WERI-Rb-1 (cell line): Measurements from ENCODE around the gene RABAC1.
A peak's percentile ranks its signal among the peaks of the same experiment; 100 is the strongest.
"Not testable (repeated sequence)": the region's sequence is repeated elsewhere in the genome, so short reads cannot be mapped to it uniquely, and the experiment has no call there.

Experiments
- DNase-seq: peaks from one replicate; pipeline ENCODE4 v3.0.0-alpha.2; 2020
- H3K27ac ChIP-seq: fragments of 250-450 bp; sonication (Bioruptor Pico); 2 replicates; pipeline ENCODE4 v1.5.1; 2020; ENCODE audit warnings: mild to moderate bottlenecking, moderate library complexity
- H3K27me3 ChIP-seq: fragments of 250-450 bp; sonication (Bioruptor Pico); 2 replicates; pipeline ENCODE4 v1.5.1; 2021; ENCODE audit warnings: mild to moderate bottlenecking, low read depth, moderate library complexity; ENCODE audit not compliant: insufficient read depth, severe bottlenecking
- H3K36me3 ChIP-seq: fragments of 250-450 bp; sonication (Bioruptor Pico); 2 replicates; pipeline ENCODE4 v1.5.1; 2020; ENCODE audit warnings: mild to moderate bottlenecking, moderate library complexity
- H3K4me3 ChIP-seq: 2 replicates; pipeline ENCODE4 v1.5.1; 2011; ENCODE audit warnings: low read depth, mild to moderate bottlenecking, control low read depth, low read length
- H3K9me3 ChIP-seq: fragments of 250-450 bp; sonication (Bioruptor Pico); 2 replicates; pipeline ENCODE4 v1.5.1; 2021; ENCODE audit warnings: mild to moderate bottlenecking, moderate library complexity; ENCODE audit not compliant: severe bottlenecking
- TF ChIP-seq, protein P1 (sequence below): IDR thresholded peaks from 2 replicates; pipeline ENCODE4 v1.5.1; 2011; ENCODE audit warnings: low read depth, mild to moderate bottlenecking, control low read depth, inconsistent platforms, low read length

Gene RABAC1

DNA sequence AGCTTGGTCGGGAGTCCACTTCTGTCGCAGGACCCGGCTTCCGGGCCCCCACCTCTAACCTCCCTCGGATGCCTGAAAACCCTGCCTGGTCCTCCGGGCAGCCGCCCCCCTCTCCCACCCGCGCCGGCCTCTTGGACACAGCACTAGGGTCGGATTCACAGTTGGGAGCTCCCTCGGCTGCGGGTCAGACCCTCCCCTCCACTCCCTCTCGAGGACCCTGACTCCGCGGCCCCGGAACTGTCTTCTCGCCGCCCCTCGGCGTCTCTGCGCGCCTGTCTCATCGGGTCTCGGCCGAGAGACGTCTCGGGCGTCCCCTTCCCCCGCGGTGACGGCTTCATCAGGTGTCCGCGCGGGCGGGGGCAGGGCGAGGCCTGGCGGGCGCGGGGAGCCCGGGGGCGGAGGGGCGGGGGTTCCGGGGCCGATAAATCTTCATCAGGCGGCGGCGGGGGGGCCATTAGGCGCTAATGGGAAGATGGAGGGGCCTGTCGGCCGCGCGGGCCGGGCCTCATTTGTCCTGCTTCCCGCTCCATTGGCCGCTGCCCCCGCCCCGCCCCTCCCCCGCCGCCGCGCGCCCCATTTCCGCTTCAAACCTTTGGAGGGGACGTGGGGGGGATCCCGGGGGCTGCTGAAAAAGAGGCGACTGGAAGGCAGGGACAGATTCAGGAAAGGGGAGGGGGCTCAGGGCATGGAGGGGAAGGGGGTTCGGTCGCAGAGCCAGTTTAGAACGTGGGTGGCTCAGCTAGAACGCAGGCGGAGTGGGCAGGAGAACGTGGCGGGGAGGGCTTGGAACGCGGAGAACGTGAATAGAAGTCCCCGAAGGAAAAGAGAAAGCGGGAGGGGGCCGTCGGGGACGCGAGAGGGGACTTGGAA lies 19.0 kb downstream of the RABAC1 start:
- Histone ChIP-seq H3K27ac (peak overlapping the region; percentile 94), H3K27me3 (no peaks in the 10 kb centered on the region), H3K36me3 (no peaks in the 10 kb centered on the region), H3K9me3 (no peaks in the 10 kb centered on the region), H3K4me3 (peak overlapping the region; percentile 80)
- TF ChIP-seq, protein P1, sequence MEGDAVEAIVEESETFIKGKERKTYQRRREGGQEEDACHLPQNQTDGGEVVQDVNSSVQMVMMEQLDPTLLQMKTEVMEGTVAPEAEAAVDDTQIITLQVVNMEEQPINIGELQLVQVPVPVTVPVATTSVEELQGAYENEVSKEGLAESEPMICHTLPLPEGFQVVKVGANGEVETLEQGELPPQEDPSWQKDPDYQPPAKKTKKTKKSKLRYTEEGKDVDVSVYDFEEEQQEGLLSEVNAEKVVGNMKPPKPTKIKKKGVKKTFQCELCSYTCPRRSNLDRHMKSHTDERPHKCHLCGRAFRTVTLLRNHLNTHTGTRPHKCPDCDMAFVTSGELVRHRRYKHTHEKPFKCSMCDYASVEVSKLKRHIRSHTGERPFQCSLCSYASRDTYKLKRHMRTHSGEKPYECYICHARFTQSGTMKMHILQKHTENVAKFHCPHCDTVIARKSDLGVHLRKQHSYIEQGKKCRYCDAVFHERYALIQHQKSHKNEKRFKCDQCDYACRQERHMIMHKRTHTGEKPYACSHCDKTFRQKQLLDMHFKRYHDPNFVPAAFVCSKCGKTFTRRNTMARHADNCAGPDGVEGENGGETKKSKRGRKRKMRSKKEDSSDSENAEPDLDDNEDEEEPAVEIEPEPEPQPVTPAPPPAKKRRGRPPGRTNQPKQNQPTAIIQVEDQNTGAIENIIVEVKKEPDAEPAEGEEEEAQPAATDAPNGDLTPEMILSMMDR, result no peak
- peak; percentile 88 for DNase-seq

DNA sequence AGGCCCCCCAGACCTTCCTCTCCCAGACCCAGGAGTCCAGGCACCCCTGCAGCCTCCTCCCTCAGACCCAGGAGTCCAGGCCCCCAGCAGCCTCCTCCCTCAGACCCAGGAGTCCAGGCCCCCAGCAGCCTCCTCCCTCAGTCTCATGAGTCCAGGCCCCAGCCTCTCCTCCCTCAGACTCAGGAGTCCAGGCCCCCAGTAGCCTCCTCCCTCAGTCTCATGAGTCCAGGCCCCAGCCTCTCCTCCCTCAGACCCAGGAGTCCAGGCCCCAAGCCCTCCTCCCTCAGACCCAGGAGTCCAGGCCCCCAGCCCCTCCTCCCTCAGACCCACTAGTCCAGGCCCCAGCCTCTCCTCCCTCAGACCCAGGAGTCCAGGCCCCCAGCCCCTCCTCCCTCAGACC lies 19.9 kb downstream of the RABAC1 start:
- not testable (repeated sequence) for H3K36me3 ChIP-seq, H3K27ac ChIP-seq, H3K4me3 ChIP-seq, H3K27me3 ChIP-seq, DNase-seq, H3K9me3 ChIP-seq

DNA sequence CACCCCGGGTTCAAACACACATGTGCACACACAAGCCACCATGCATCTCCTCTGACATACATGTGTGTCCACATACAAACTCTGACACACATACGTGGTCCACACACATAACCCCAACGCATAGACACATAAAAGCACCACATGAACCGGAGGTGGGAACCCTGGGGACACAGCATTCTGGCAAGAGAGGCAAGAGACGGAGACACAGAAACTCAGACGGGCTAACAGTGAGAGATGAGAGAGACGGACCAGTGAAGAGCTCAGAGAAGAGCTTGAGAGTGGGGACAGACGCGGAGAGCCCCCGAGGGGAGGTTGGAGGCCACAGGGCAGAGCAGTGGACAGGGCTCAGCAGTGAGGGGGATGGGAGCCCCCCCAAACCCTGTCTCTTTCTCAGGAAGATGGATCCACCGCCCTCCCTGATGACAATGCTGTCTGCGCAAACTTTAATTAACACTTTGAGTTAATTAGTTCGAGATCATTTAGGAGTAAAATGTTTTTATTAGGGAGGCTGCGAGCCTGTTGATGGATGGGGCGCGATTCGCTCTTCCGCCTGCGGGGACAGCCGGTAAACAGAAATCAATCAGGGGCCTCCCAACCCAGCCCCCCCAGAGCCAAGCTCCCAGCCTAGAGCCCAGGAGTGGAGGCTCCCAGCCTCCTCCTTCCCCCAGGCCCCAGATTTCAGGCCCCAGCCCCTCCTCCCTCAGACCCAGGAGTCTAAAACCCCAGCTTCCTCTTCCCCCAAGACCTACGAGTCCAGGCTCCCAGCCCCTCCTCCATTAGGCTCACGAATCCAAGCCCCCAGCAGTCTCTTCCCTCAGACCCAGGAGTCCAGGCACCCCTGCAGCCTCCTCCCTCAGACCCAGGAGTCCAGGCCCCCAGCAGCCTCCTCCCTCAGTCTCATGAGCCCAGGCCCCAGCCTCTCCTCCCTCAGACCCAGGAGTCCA lies 21.3 kb downstream of the RABAC1 start:
- H3K9me3 ChIP-seq, result no peaks in the 10 kb centered on the region
- TF ChIP-seq, protein P1, result 0 out of 2 replicates have a peak, but pooled peaks have one; percentile 3
- H3K36me3 ChIP-seq, result no peaks in the 10 kb centered on the region
- H3K4me3 ChIP-seq, result no peak overlapping the region
- H3K27ac ChIP-seq, result 0 out of 2 replicates have a peak overlapping the region, but pooled peaks have one; percentile 2
- DNase-seq, result no peak
- no peaks in the 10 kb centered on the region for H3K27me3 ChIP-seq

DNA sequence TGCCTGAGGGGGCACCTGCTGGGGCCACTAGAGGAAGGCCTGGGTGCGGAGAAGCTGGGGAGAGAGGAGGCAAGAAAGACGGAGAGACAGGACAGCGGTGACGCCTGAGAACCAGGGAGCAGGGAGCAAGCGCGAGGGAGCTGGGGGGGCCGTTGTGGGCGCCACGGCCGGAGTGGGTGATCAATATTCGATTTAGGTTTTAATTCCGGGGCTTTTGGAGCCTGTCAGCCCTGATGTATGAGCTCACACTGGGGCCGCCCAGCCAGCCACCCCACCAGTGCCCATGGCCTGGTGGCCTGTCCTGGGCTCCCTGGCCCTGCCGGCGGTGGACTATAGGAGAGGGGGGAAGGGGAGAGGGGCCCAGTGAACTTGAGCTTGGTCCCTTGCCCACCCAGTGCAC lies 22.2 kb downstream of the RABAC1 start:
- TF ChIP-seq, protein P1, result no peak
- no peaks in the 10 kb centered on the region for H3K27me3 ChIP-seq

GRCh38 chr19:41936416-41936850 lies 22.7 kb downstream of the RABAC1 start:
- no peak for DNase-seq
- Histone ChIP-seq H3K27ac (peak overlapping the region; percentile 60), H3K27me3 (no peaks in the 10 kb centered on the region), H3K36me3 (no peaks in the 10 kb centered on the region), H3K4me3 (peak overlapping the region; percentile 29; the same call in 1 of the 2 replicates), H3K9me3 (no peaks in the 10 kb centered on the region)
- TF ChIP-seq, protein P1, result no peak

More for the DNA sequence above, 22.2 kb downstream of the RABAC1 start:
- H3K36me3 ChIP-seq, result no peaks in the 10 kb centered on the region
- H3K27ac ChIP-seq, result peak overlapping the region; percentile 60
- DNase-seq, result no peak
- H3K9me3 ChIP-seq, result no peaks in the 10 kb centered on the region
- H3K4me3 ChIP-seq, result no peak overlapping the region
